ENCODE results near the gene CNN2.

The CNN2 gene

DNA sequence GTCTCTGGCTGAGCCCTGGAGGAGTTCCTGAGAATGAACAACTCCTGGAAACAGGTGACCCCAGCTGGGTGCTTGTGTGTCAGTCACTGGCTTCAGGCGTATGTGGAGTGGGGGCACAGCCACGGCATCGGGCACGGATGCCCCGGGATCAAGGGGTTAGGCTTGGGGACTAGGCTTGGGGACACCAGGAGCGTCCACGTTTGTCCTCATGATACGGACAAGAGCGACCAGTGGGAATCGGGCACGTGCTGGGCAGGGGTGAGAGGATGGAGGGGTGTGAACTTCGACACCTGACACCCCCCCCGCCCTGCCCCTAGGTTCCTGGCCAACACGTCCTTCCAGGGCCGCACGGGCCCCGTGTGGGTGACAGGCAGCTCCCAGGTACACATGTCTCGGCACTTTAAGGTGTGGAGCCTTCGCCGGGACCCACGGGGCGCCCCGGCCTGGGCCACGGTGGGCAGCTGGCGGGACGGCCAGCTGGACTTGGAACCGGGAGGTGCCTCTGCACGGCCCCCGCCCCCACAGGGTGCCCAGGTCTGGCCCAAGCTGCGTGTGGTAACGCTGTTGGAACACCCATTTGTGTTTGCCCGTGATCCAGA is 22.1 kb upstream of the CNN2 start:
- Histone ChIP-seq H3K9me3 (ENCODE audit: insufficient read depth, low read length, severe bottlenecking) (no peaks in the 10 kb centered on the region), H3K9ac (ENCODE audit: low read depth, low read length) (no peak overlapping the region), H2AFZ (ENCODE audit: low read depth, low read length) (no peak overlapping the region), H3K4me1 (ENCODE audit: insufficient read depth, low read length) (no peaks in the 10 kb centered on the region; the same call in 1 of the 2 replicates), H3K79me2 (ENCODE audit: insufficient read depth, low read length) (no peaks in the 10 kb centered on the region), H3K27ac (ENCODE audit: low read length) (no peak overlapping the region), H3K4me2 (ENCODE audit: insufficient read depth, low read length) (no peak overlapping the region), H3K4me3 (ENCODE audit: low read depth in 1 of 2, low read length in 2 of 2) (no peak overlapping the region), H3K27me3 (ENCODE audit: insufficient read depth, low read length, poor library complexity) (no peaks in the 10 kb centered on the region), H4K20me1 (ENCODE audit: insufficient read depth, low read length) (peaks cover 9% of the 10 kb centered on the region), H3K36me3 (ENCODE audit: insufficient read depth, low read length) (peaks cover 3% of the 10 kb centered on the region)
- ATAC-seq (ENCODE audit: insufficient read depth, low read depth) (no peak), DNase-seq (no peak)
- TF ChIP-seq, protein P1, sequence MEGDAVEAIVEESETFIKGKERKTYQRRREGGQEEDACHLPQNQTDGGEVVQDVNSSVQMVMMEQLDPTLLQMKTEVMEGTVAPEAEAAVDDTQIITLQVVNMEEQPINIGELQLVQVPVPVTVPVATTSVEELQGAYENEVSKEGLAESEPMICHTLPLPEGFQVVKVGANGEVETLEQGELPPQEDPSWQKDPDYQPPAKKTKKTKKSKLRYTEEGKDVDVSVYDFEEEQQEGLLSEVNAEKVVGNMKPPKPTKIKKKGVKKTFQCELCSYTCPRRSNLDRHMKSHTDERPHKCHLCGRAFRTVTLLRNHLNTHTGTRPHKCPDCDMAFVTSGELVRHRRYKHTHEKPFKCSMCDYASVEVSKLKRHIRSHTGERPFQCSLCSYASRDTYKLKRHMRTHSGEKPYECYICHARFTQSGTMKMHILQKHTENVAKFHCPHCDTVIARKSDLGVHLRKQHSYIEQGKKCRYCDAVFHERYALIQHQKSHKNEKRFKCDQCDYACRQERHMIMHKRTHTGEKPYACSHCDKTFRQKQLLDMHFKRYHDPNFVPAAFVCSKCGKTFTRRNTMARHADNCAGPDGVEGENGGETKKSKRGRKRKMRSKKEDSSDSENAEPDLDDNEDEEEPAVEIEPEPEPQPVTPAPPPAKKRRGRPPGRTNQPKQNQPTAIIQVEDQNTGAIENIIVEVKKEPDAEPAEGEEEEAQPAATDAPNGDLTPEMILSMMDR (IDR thresholded peaks at IDR 0.05; ENCODE audit: borderline replicate concordance, extremely low read depth, low read length, poor library complexity, severe bottlenecking) = no peak
- no peak for TF ChIP-seq EZH2 (IDR thresholded peaks at IDR 0.05; ENCODE audit: borderline replicate concordance, low read depth, low read length, severe bottlenecking)

DNA sequence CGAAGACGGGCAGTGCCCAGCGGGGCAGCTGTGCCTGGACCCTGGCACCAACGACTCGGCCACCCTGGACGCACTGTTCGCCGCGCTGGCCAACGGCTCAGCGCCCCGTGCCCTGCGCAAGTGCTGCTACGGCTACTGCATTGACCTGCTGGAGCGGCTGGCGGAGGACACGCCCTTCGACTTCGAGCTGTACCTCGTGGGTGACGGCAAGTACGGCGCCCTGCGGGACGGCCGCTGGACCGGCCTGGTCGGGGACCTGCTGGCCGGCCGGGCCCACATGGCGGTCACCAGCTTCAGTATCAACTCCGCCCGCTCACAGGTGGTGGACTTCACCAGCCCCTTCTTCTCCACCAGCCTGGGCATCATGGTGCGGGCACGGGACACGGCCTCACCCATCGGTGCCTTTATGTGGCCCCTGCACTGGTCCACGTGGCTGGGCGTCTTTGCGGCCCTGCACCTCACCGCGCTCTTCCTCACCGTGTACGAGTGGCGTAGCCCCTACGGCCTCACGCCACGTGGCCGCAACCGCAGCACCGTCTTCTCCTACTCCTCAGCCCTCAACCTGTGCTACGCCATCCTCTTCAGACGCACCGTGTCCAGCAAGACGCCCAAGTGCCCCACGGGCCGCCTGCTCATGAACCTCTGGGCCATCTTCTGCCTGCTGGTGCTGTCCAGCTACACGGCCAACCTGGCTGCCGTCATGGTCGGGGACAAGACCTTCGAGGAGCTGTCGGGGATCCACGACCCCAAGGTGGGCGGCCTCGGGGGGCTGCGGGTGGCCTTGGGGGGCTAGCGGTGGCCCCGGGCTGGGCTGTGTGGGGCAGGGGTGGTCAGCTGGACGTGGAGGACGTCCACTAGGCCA is 21.4 kb upstream of the CNN2 start:
- no peak overlapping the region for H3K9ac ChIP-seq (ENCODE audit: low read depth, low read length)
- no peak overlapping the region for H2AFZ ChIP-seq (ENCODE audit: low read depth, low read length)
- no peaks in the 10 kb centered on the region for H3K27me3 ChIP-seq (ENCODE audit: insufficient read depth, low read length, poor library complexity)
- peaks cover 14% of the 10 kb centered on the region for H4K20me1 ChIP-seq (ENCODE audit: insufficient read depth, low read length)
- H3K36me3 ChIP-seq (ENCODE audit: insufficient read depth, low read length) = peaks cover 10% of the 10 kb centered on the region
- no peaks in the 10 kb centered on the region for H3K79me2 ChIP-seq (ENCODE audit: insufficient read depth, low read length)
- no peaks in the 10 kb centered on the region; the same call in 1 of the 2 replicates for H3K4me1 ChIP-seq (ENCODE audit: insufficient read depth, low read length)
- no peak overlapping the region for H3K27ac ChIP-seq (ENCODE audit: low read length)
- ATAC-seq (ENCODE audit: insufficient read depth, low read depth) (no peak), DNase-seq (no peak)
- TF ChIP-seq, protein P1 (IDR thresholded peaks at IDR 0.05; ENCODE audit: borderline replicate concordance, extremely low read depth, low read length, poor library complexity, severe bottlenecking) = no peak
- no peak for TF ChIP-seq EZH2 (IDR thresholded peaks at IDR 0.05; ENCODE audit: borderline replicate concordance, low read depth, low read length, severe bottlenecking)
- no peak overlapping the region for H3K4me3 ChIP-seq (ENCODE audit: low read depth in 1 of 2, low read length in 2 of 2)
- H3K4me2 ChIP-seq (ENCODE audit: insufficient read depth, low read length) = no peak overlapping the region
- H3K9me3 ChIP-seq (ENCODE audit: insufficient read depth, low read length, severe bottlenecking) = no peaks in the 10 kb centered on the region

DNA sequence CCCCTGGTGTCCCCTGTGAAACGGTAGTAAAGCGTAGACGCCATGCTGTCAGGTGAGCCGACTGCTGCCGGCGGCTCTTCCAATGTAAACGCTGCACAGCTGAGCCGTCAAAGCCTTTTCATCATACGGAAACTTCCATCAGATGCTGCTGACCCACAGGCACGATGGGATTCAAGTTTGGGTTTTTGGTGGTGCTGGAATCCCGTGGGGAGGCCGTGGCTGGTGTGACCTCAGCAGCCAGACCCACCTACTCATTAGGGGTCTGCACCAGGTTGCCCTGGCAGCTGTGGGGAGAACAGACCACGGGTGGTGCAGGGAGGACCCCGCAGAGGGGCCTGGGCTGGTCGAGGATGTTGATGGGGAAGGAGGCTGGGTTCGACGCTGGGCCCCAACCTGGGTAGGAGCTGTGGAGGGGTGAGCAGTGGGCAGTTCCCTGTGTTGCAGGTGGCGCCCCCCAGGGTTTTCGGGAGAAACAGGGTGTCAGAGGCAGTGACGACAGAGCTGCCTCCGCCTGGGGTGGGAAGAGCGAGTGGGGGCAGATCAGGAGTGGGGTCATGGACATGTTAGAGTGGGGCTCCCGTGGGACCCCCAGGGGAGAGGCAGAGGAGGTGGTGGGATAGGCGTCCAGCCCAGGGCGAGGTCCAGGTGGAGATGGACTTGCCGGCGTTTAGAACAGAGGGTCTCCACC is 19.6 kb upstream of the CNN2 start:
- TF ChIP-seq EZH2 (IDR thresholded peaks at IDR 0.05; ENCODE audit: borderline replicate concordance, low read depth, low read length, severe bottlenecking) = no peak
- TF ChIP-seq, protein P1 (IDR thresholded peaks at IDR 0.05; ENCODE audit: borderline replicate concordance, extremely low read depth, low read length, poor library complexity, severe bottlenecking) = no peak
- ATAC-seq (ENCODE audit: insufficient read depth, low read depth) = no peak

More for the DNA sequence above, 19.6 kb upstream of the CNN2 start:
- H3K4me1 ChIP-seq (ENCODE audit: insufficient read depth, low read length) = no peaks in the 10 kb centered on the region; the same call in 1 of the 2 replicates
- H3K79me2 ChIP-seq (ENCODE audit: insufficient read depth, low read length) = no peaks in the 10 kb centered on the region
- H3K27me3 ChIP-seq (ENCODE audit: insufficient read depth, low read length, poor library complexity) = no peaks in the 10 kb centered on the region
- H3K9ac ChIP-seq (ENCODE audit: low read depth, low read length) = no peak overlapping the region
- H3K27ac ChIP-seq (ENCODE audit: low read length) = no peak overlapping the region
- DNase-seq = no peak
- H3K9me3 ChIP-seq (ENCODE audit: insufficient read depth, low read length, severe bottlenecking) = no peaks in the 10 kb centered on the region
- no peak overlapping the region for H2AFZ ChIP-seq (ENCODE audit: low read depth, low read length)
- peaks cover 14% of the 10 kb centered on the region for H4K20me1 ChIP-seq (ENCODE audit: insufficient read depth, low read length)
- H3K4me2 ChIP-seq (ENCODE audit: insufficient read depth, low read length) = no peak overlapping the region
- peaks cover 28% of the 10 kb centered on the region for H3K36me3 ChIP-seq (ENCODE audit: insufficient read depth, low read length)
- no peak overlapping the region for H3K4me3 ChIP-seq (ENCODE audit: low read depth in 1 of 2, low read length in 2 of 2)

Data from DND-41 (cell line).